Kidney (tissue), 14 donors: Measurements from ENCODE around the gene ADCYAP1R1. TPM values are rescaled to one million over a fixed set of nuclear protein-coding genes. Genes with fewer than 3 reads are reported as not detected.

ENCODE experiments used
- DNase-seq, 5 donors: peaks; one replicate each; pipeline ENCODE4 v3.0.0-alpha.2; 2013 to 2020
- FAIRE-seq: peaks from 2 replicates; lab custom pipeline; 2012; peaks lifted over from hg19 to GRCh38; lab: Jason Lieb, UNC
- H3K27ac ChIP-seq, 2 donors: one replicate each; pipeline ENCODE4 v1.7.0; 2013; ENCODE audit warnings: low read depth in 2 of 2, low read length in 2 of 2, inconsistent platforms in 1 of 2
- H3K27me3 ChIP-seq: one replicate; pipeline ENCODE4 v1.7.1; 2013; ENCODE audit warnings: low read length, inconsistent platforms; ENCODE audit not compliant: control insufficient read depth, insufficient read depth
- H3K36me3 ChIP-seq, 3 donors: one replicate each; pipeline versions ENCODE4 v1.7.0 to v1.7.1; 2013; ENCODE audit warnings: low read length in 3 of 3, control low read depth in 1 of 3, inconsistent platforms in 1 of 3; ENCODE audit not compliant: insufficient read depth in 3 of 3, control insufficient read depth in 2 of 3
- H3K4me1 ChIP-seq, 3 donors: one replicate each; pipeline versions ENCODE4 v1.7.0 to v1.7.1; 2013; ENCODE audit warnings: low read length in 3 of 3, inconsistent platforms in 1 of 3, low read depth in 1 of 3; ENCODE audit not compliant: control insufficient read depth in 2 of 3, insufficient read depth in 2 of 3
- H3K4me3 ChIP-seq, 3 donors: one replicate each; pipeline versions ENCODE4 v1.7.0 to v1.8.1; 2013; ENCODE audit warnings: low read length in 3 of 3, control low read depth in 1 of 3, inconsistent platforms in 1 of 3
- H3K9ac ChIP-seq, 3 donors: one replicate each; pipeline versions ENCODE4 v1.7.0 to v1.7.1; 2013; ENCODE audit warnings: low read length in 3 of 3, control low read depth in 1 of 3, inconsistent platforms in 1 of 3
- H3K9me3 ChIP-seq, 3 donors: one replicate each; pipeline versions ENCODE4 v1.7.0 to v1.7.1; 2013; ENCODE audit warnings: low read length in 3 of 3, control low read depth in 1 of 3, inconsistent platforms in 1 of 3; ENCODE audit not compliant: control insufficient read depth in 2 of 3, insufficient read depth in 1 of 3
- CTCF ChIP-seq: IDR thresholded peaks from 3 replicates; pipeline ENCODE4 v1.5.1; 2012; ENCODE audit warnings: mild to moderate bottlenecking, moderate library complexity, borderline replicate concordance; ENCODE audit not compliant: insufficient read depth; ENCODE audit errors: extremely low read depth
- intact Hi-C: fragments of 100-400 bp; cut with DNase I; formaldehyde crosslinking; loops from one replicate; pipeline ENCODE4 v1.11.1; 2022
- polyA plus RNA-seq: library from polyadenylated mRNA; stranded (reverse); fragments of 350-450 nt; fragmentation: Illumina TruSeq; extraction: RNeasy Lipid Tissue Mini Kit (QIAGEN cat#74804); gene quantifications from one replicate; pipeline ENCODE4 v1.2.3, GENCODE V29; 2014; ENCODE audit warnings: low read depth, low replicate concordance; ENCODE audit not compliant: insufficient read depth
- total RNA-seq: library from RNA; stranded (reverse); fragmentation: NEBNext Ultra II Directional; extraction: Animal tissue kit (Norgen Biotek cat#: 25700); gene quantifications from one replicate; pipeline ENCODE4 v1.2.1, GENCODE V29; 2021
- donor health status: control.
- donor health status: control.
- donor health status: control.
- donor health status: control.
- donor health status: control.
- donor health status: DM: yes; HTN: yes; CAD: no.
- donor health status: Normal renal cell carcinoma (clear cell type).

The ADCYAP1R1 gene
- total and polyA plus RNA-seq, 2 donors from 2014 or later: not detected

- no peak overlapping the region for H3K27ac ChIP-seq
- H3K9me3 ChIP-seq: no peaks in the 10 kb centered on the region
- DNase-seq (no peak), FAIRE-seq (no peak)
- no peak for TF ChIP-seq CTCF
- H3K4me3 ChIP-seq: no peak overlapping the region
- H3K36me3 ChIP-seq: no peaks in the 10 kb centered on the region
- intact Hi-C loops: no loop called here
- H3K9ac ChIP-seq: no peak overlapping the region
- H3K4me1 ChIP-seq: no peaks in the 10 kb centered on the region
- H3K27me3 ChIP-seq: no peaks in the 10 kb centered on the region
Observed at GRCh38 chr7:31113660-31114059, 61.6 kb downstream of the ADCYAP1R1 start.

GRCh38 chr7:31114593-31115343 lies 62.7 kb downstream of the ADCYAP1R1 start:
- DNase-seq (peak in 4 of 5 donors; percentile 44 to 77 (median 57)), FAIRE-seq (peak; percentile 45)
- Histone ChIP-seq H3K9me3 (no peaks in the 10 kb centered on the region), H3K27me3 (no peaks in the 10 kb centered on the region), H3K36me3 (no peaks in the 10 kb centered on the region), H3K27ac (no peak overlapping the region), H3K9ac (no peak overlapping the region), H3K4me3 (no peak overlapping the region), H3K4me1 (no peaks in the 10 kb centered on the region)
- intact Hi-C loops: no loop called here
- TF ChIP-seq CTCF: no peak

- Histone ChIP-seq H3K27me3 (no peaks in the 10 kb centered on the region), H3K9ac (no peak overlapping the region), H3K27ac (no peak overlapping the region), H3K9me3 (no peaks in the 10 kb centered on the region), H3K36me3 (no peaks in the 10 kb centered on the region), H3K4me3 (no peak overlapping the region), H3K4me1 (no peaks in the 10 kb centered on the region)
- no peak for TF ChIP-seq CTCF
- intact Hi-C loops: no loop called here
- no peak for DNase-seq
- no peak for FAIRE-seq
Observed at GRCh38 chr7:31116615-31117014, 64.5 kb downstream of the ADCYAP1R1 start.
